Epithelial cell of esophagus (primary cell): ENCODE results near the gene MLKL.

ENCODE experiments used
- DNase-seq: peaks from one replicate; pipeline ENCODE4 v3.0.0; 2010; ENCODE audit warnings: low read depth
- H3K4me3 ChIP-seq: 2 replicates; pipeline ENCODE4 v1.5.1; 2011; ENCODE audit warnings: mild to moderate bottlenecking, low read length, control low read depth
- CTCF ChIP-seq: IDR thresholded peaks from 2 replicates; pipeline ENCODE4 v1.5.1; 2011; ENCODE audit warnings: low read depth, mild to moderate bottlenecking, low read length, control low read depth, inconsistent platforms; ENCODE audit not compliant: insufficient read depth; ENCODE audit errors: missing control alignments

MLKL gene

GRCh38 chr16:74700116-74700437 is 585 bp downstream of the MLKL start:
- no peak for TF ChIP-seq CTCF
- no peak for DNase-seq

GRCh38 chr16:74699666-74700065 is 996 bp downstream of the MLKL start:
- DNase-seq, result no peak
- H3K4me3 ChIP-seq, result peak overlapping the region; percentile 79
- no peak for TF ChIP-seq CTCF

More at GRCh38 chr16:74700116-74700437, 585 bp downstream of the MLKL start:
- H3K4me3 ChIP-seq, result peak overlapping the region; percentile 79

DNA sequence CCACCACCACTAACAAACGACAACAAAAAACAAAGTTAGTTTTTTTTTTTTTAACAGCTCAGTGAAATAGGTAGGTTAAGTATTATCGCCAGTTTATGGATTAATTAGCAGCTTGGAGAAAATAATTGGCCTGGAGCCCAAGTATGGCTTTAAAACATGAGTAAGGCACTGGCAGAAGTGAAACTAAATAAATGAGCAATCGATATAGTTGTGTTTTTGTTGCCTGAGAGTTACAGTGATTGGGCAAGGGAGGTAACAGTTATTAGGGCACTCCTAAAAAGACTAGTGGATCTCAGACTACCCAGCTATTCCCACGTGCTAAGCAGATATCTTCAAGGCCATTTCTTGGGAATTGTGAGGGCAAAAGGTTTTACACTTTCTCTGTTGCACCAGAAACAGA is 2.4 kb downstream of the MLKL start:
- H3K4me3 ChIP-seq, result no peak overlapping the region
- peak; percentile 21 for DNase-seq
- no peak for TF ChIP-seq CTCF

- peak; percentile 91 for DNase-seq
- TF ChIP-seq CTCF, result no peak
- peak overlapping the region; percentile 51 for H3K4me3 ChIP-seq
Observed at GRCh38 chr16:74695450-74696422, 4.9 kb downstream of the MLKL start.

DNA sequence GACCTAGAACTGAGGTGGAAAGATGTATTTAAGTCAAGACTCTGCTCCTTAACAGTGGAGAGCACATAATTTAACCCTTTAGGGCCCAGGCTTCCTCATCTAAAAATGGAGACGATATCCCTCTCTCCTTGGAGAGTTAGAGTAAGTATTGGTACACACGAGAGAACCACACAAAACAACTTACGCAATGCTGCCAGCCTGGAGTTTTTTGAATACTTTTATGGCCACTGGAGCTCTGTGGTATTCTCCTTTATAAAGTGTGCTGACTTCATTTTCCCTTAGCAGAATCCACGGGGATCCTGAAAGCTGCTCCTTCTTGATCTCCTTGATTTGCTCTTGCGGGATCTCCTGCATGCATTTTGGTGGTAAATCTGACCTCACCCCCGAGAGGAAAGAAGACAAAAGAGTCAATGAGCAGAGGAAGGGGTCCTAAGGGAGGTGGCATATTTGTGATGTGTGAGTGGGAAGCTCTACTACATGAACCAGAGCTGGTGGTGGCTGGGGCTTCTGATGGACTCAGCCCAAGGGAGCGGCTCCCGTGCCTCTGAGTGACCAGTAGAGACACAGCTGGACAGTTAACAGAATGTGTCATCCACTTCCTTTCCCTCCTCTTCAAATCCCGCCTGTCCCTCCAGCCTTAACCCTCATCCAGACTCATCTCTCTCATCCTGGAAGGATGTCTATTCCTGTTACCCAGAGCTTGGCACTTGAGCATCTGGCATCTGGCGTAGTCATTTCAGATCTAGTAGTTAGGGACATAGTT is 9.4 kb downstream of the MLKL start:
- no peak for TF ChIP-seq CTCF
- DNase-seq, result no peak
- no peak overlapping the region for H3K4me3 ChIP-seq

- DNase-seq, result no peak
- TF ChIP-seq CTCF, result no peak
- no peak overlapping the region for H3K4me3 ChIP-seq
Observed at GRCh38 chr16:74682556-74682955, 18.1 kb downstream of the MLKL start.
